ENCODE data around the gene ZMIZ1.

DNA sequence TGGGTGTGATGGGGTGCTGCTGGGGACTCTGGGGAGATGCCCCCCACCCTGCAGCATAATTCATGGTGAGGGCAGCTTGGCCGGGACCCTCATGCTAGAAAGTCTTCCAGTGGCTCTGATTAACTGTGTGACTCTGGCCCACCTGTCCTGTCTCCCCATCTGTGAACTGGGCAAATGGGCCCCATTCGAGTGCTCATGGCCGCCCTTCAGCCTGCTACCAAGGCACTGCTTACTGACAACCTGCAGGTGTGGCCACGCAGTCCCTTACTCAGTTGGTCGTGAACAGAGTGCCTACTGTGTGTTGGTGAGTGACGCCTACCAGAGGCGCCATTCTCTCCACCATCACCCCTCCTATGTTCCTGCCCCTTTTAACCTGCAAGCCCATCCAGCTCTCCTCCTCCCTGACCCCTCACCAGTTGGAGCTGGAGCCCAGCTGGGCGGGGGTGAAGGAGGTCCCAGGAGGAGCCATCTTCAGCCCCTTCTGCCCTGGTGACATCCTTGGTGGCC lies 109.4 kb downstream of the ZMIZ1 start:
- no peak for TF ChIP-seq TAF1 (IDR thresholded peaks at IDR 0.05; ENCODE audit: borderline replicate concordance, insufficient read depth, low read length)
- TF ChIP-seq POLR2AphosphoS5 (IDR thresholded peaks at IDR 0.05; ENCODE audit: low read depth, low read length) = no peak
- TF ChIP-seq, protein P1, sequence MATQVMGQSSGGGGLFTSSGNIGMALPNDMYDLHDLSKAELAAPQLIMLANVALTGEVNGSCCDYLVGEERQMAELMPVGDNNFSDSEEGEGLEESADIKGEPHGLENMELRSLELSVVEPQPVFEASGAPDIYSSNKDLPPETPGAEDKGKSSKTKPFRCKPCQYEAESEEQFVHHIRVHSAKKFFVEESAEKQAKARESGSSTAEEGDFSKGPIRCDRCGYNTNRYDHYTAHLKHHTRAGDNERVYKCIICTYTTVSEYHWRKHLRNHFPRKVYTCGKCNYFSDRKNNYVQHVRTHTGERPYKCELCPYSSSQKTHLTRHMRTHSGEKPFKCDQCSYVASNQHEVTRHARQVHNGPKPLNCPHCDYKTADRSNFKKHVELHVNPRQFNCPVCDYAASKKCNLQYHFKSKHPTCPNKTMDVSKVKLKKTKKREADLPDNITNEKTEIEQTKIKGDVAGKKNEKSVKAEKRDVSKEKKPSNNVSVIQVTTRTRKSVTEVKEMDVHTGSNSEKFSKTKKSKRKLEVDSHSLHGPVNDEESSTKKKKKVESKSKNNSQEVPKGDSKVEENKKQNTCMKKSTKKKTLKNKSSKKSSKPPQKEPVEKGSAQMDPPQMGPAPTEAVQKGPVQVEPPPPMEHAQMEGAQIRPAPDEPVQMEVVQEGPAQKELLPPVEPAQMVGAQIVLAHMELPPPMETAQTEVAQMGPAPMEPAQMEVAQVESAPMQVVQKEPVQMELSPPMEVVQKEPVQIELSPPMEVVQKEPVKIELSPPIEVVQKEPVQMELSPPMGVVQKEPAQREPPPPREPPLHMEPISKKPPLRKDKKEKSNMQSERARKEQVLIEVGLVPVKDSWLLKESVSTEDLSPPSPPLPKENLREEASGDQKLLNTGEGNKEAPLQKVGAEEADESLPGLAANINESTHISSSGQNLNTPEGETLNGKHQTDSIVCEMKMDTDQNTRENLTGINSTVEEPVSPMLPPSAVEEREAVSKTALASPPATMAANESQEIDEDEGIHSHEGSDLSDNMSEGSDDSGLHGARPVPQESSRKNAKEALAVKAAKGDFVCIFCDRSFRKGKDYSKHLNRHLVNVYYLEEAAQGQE (IDR thresholded peaks at IDR 0.05; ENCODE audit: insufficient read depth in 1 of 2, low read depth in 2 of 2, low read length in 2 of 2) = no peak
